ENCODE measurements around the gene PPP2R2B.
"Not testable (repeated sequence)": the region's sequence is repeated elsewhere in the genome, so short reads cannot be mapped to it uniquely, and the experiment has no call there.

The PPP2R2B gene

GRCh38 chr5:146732962-146733361 lies 145.6 kb downstream of the PPP2R2B start:
- no peak for DNase-seq

DNA sequence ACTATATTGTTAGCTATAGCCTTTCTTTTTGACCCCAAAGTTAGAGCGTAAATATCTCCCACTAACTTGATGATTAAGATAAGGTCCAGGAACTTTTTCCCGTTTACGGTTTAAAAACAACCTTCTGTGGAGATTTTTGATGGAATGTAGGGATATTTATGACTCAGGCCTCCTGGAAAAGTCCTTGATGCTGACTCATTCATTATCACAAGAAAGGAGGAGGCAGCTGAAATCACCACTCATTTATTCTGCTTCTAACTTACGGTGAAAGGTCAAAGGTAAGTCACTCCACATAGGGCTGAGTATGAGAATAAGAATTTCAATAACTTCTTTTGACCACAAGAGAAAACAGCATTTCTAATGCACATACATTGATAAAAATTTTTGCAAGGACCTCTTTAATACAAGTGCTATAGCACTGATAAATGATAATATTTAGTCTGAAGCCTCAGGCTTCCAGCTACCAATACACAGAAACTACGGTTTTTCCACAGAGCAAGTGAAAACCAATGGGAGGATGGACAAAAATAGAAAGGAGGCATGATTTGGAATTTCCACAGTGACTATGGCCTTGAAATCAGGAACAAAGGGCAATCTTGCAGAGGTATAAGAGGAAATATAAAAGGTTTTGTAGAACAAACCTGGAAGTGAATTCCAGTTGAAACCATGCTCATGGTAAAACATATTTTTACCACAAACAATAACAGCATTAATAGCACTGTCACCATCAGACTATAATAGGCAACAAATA lies 146.5 kb downstream of the PPP2R2B start:
- peak; percentile 95 for DNase-seq

DNA sequence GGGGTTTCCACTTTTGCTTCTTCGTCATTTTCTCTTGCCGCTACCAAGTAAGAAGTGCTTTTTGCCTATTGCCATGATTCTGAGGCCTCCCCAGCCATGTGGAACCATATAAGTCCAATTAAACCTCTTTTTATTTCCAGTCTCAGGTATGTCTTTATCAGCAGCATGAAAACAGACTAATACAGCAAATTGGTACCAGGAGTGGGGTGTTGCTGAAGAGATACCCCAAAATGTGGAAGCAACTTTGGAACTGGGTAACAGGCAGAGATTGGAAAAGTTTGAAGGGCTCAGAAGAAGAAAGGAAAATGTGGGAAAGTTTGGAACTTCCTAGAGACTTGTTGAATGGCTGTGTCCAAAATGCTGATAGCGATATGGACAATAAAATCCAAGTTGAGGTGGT lies 149.8 kb downstream of the PPP2R2B start:
- DNase-seq: not testable (repeated sequence)

GRCh38 chr5:146726891-146727290 lies 151.7 kb downstream of the PPP2R2B start:
- DNase-seq: no peak

- DNase-seq: no peak
Measured at GRCh38 chr5:146726020-146726419, 152.5 kb downstream of the PPP2R2B start.

- DNase-seq: peak; percentile 11
Measured at GRCh38 chr5:146725025-146725424, 153.5 kb downstream of the PPP2R2B start.

DNA sequence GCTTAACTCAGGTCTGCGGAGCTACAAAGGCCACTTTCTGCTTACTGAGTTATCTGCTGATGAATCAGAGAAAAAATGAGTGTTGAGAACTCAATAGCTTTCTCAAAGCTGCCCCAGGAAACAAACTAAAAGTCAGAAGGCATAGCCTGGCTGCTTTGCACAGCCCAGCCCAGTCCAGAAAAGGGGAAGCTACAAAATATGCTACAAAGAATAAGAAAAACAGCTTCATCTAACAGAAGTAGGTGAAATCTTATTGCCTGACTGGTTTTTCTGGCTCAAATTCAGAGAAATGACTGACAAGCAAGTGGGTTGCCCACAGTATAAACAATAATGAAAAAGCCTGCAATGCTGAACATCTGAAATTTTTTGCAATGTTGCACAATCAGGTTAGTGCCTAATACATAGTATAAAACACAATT lies 156.2 kb downstream of the PPP2R2B start:
- DNase-seq: peak; percentile 36

GRCh38 chr5:146721073-146721815 lies 157.3 kb downstream of the PPP2R2B start:
- DNase-seq: no peak

DNA sequence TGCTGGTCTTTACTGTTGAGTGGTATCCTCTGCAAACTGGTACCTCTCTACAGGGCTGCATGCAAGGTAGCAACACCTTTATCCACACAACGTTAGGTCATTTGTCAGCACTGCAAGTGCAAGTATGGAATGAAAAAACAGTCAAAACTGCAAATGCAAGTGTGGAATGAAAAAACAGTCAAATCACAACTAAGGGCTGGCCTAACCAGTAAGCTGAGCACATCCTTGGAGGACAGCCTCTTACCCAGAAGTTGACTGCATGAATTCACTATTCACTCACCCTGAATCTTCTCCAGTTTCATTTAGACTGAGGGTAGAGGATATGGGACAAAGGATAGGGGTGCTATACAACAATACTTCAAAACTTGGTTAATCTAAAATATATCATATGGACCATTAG lies 158.4 kb downstream of the PPP2R2B start:
- DNase-seq: no peak

DNA sequence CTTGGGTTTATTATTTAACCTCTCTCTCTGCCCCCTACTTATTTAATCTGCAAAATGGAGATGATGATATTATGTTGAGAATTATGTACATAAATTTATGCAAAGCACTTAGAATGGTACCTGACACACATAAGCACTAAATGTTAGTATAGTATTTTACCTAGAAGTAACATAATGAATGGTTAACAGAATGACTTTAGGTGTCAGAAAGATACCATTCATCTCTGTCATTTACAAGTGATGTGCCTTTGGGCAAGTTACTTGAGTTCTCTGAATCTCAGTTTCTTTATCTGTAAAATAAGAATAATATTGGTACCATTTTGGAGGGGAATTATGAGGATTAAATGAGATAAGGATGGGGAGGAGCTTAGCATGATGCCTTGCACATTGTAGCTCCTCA lies 159.4 kb downstream of the PPP2R2B start:
- DNase-seq: no peak

DNA sequence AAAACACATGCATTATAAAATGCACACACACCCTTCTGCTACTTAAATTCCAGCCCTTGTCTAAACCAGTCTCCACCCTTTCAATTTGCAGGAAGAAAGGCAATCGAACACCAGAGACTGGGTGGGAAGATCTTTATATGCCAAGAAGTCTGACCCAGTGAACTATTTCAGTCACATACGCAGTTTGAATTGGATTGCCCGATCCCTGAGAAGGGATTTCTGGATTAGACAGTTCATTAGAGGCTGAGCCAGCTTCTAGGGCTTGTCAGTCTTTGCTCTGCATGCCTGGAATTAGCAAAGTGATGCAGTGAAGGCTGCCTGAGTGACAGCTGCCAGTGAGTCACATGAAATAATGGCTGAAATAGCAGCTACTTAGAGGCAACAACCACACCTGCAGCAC lies 159.9 kb downstream of the PPP2R2B start:
- DNase-seq: no peak

DNA sequence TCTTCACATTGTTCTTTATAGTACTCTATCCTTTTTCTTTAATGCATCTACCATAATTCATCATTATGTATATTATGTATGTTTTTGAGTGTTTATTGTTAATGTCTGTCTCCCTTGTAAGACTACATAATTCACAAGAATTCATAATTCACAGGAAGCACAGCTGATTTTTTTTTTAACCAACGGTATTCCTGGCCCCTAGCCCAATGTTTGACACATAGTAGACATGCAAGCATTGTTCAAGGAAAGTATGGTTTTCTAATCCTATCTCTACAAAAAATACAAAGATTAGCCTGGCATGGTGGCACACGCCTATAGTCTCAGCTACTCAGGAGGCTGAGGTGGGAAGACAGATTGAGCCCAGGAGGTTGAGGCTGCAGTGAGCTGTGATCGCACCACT lies 160.6 kb downstream of the PPP2R2B start:
- no peak for DNase-seq

DNA sequence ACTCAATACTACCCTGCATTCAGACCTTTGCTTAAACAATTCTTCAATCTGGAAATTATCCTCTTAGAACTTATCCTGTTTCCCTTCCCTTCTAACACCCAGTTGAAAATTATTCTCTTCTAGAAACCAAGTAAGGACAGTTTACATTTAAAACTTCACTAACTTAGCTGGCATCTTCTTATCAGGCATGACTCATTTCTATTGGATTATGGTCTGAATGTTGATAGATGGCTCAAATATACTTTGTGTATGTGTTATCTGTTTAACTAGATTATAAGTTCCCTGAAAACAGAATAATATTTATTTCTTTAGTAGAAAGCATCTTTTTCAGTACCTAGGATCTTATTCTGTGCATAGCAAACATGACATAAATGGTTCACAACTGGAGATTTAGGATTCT lies 161.9 kb downstream of the PPP2R2B start:
- no peak for DNase-seq

- DNase-seq: no peak
Measured at GRCh38 chr5:146710348-146710747, 168.2 kb downstream of the PPP2R2B start.

DNA sequence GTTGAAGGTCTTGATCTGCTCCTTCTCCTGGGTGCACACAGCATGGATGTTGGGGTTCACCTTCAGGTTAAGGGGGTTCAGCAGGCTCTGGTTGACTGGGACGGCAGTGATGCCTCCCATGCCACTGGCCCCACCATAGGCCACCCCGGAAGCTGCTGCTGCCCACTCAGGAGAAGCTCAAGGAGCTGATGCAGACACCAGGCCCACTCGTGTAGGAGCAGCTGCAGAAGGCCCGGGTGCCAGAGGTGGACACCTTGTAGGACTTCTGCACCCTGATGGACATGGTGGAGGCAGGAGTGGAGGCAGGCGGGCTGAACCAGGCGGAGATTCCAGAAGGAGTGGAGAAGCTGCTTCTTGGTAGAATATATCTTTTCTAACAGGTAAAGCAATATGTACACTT lies 171.2 kb downstream of the PPP2R2B start:
- no peak for DNase-seq

GRCh38 chr5:146706321-146706972 lies 172.1 kb downstream of the PPP2R2B start:
- DNase-seq: no peak

DNA sequence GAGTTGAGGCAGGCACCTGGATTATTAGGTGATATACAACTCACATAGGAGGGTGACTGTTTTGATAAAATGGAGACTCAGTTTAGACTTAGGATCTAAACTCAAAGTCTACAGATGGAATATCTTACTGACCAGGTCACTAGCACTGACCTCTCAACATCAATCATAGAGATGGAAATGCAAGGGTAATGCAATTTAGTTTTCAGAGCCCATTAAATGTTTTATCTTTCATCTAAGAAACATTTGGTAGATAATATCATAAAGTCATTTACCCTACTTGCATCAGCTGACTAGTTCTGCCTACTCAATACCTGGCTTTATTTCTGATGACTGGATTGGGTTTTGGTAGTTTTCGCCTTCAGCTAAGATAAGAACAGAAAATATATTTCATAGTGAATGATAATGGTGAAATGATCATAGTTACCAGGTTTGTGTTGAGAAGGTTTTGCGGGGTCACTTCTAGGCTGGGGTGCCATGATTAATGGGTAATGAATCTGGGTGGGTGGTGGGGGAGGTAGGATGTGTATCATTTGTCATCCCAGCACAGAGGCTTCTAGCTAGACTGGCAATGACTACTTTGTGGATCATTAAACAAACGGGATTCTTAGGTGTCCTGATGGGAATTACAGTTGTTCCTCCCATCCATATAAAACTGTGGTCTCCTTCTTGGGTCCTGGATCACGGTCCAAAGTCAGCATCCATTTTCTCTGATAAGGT lies 173.4 kb downstream of the PPP2R2B start:
- no peak for DNase-seq

GRCh38 chr5:146703899-146704298 lies 174.7 kb downstream of the PPP2R2B start:
- DNase-seq: no peak

- no peak for DNase-seq
Measured at GRCh38 chr5:146703499-146703898, 175.1 kb downstream of the PPP2R2B start.

DNA sequence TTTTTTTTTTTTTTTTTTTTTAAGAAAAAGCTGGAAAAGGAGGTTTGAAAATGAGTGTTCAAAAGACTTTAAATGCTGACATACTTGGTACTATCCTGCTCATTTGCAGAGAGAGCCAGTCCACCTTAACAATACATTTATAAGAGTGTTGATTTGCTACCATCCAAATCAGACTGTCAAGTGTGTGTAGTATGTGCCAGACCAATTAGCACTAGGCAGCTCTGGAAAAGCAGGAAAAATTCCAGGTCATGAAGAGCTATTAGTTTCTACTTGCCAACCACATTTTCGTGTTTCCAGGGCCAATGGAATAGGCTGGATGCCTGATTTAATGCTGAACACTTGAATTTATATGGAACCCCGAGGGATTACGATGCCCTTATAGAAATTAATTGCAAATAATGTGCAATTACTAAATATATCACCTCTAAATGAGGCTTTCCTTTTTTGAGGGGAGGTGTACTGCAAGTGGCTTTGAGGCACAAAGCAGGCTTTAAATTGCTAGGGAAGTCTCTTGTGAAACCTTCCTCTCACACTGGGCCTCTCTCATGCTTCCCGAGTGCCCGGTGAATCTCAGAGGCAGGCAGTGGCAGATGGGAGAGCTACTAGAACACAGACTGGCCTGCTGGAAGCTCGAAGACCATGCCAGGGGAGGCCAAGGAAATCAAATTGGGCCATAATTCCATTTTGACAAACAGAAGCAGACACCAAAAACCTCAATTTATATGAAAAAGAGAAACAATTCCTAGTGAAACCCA lies 178.7 kb downstream of the PPP2R2B start:
- no peak for DNase-seq

DNA sequence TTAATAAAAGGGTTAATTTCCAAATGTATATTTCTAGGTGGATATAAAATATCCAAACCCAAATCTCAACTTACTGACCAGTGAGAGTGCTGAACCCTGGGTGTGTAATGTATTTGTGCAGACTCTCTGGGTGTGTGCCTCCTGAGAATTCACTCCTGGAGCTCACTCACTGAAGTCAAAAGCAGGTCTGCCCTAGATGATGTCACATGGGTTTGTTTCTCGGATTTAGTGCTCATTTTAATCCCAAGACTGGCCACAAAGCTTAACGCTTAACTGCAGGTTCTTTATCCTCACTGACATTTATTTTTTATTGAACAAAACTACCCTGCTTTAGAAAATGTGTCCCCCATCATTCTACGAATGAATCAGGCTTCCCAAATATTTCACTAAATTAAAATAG lies 179.4 kb downstream of the PPP2R2B start:
- no peak for DNase-seq

DNA sequence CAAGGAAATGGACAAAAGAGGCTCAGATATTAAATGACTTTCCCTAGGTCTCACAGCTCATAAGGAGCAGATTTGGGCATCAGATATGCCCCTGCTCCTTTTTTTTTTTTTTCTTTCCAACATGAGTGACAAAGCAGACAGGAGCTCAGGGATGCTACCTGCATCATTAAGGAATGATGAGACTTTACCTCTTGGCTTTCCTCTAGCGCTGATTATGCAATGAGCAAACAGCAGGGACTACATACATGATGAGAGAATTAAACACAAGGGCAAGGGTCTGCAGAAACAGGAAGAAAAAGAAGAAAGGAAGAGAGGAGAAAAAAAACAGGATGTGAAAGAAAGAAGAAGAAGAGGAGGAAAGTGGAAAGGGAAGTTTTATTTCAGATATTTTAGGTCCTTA lies 179.9 kb downstream of the PPP2R2B start:
- DNase-seq: no peak

Data from fibroblast of skin of abdomen (primary cell).